HG03457 (cell line): Measurements from ENCODE around the gene IFI44.

ENCODE experiments used
- ATAC-seq: cut with Tn5 transposase; IDR thresholded peaks from one replicate; pipeline ENCODE4 v1.9.1; 2021; ENCODE audit warnings: moderate number of reproducible peaks; ENCODE audit not compliant: unreplicated experiment

Gene IFI44, protein sequence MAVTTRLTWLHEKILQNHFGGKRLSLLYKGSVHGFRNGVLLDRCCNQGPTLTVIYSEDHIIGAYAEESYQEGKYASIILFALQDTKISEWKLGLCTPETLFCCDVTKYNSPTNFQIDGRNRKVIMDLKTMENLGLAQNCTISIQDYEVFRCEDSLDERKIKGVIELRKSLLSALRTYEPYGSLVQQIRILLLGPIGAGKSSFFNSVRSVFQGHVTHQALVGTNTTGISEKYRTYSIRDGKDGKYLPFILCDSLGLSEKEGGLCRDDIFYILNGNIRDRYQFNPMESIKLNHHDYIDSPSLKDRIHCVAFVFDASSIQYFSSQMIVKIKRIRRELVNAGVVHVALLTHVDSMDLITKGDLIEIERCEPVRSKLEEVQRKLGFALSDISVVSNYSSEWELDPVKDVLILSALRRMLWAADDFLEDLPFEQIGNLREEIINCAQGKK

DNA sequence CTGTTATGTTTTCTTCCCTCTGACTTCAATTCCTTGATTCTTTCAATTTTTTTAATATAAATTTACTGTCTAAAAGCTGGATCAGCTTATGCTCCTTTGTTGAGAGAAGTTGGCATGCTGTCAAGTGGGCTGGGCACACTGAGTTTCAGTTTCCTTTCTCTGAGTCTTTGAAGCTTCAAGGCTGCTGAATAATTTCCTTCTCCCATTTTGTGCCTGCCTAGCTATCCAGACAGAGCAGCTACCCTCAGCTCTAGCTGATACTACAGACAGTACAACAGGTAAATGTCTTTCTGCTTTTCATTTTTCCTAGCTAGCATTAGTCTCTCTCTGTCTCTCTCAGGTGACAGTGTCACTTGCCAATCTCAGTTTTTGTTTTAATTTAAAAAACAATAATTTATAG is at the start of gene IFI44:
TSS of gene IFI44 (plus strand) at position 204 of the 400 bp plus-strand sequence. CDS start 365 bp downstream, outside the sequence.
- peak; percentile 87 for ATAC-seq

DNA sequence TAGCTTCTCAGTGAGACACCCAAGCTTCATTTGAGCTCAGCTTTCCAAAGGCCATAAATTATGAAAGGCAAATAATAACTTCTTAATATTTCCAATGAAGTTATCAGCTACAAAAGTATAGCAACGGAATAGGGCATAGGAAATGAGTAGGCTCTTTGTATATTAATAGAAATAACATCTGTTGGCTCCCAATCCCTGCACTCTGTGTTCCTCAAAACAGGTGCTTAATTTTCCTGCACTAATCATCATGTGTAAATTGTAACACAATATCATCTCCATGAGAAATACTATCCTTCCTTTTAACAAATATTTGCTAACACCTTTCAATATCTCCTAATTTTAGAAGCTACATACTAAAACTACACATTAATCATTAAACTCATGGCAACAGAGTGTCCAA is 48.6 kb upstream of the IFI44 start:
- ATAC-seq: no peak

DNA sequence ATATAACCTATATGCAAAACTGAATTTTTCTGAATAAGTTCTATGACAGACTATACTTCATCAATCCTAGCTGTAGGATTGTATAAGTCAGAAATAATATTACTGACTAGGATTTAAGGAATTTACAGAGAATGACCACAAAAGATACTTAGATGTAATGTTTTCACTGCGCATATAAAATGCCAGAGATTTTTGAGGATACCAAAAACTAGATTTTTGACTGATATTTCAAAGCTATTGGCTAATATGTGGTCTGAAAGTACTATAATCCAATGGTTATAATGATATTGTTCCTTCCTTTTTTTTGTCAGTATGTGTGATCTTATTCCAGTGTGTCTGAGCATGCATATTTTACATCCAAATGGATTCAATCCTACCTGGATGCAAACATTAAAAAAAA is 46.4 kb upstream of the IFI44 start:
- ATAC-seq: no peak

DNA sequence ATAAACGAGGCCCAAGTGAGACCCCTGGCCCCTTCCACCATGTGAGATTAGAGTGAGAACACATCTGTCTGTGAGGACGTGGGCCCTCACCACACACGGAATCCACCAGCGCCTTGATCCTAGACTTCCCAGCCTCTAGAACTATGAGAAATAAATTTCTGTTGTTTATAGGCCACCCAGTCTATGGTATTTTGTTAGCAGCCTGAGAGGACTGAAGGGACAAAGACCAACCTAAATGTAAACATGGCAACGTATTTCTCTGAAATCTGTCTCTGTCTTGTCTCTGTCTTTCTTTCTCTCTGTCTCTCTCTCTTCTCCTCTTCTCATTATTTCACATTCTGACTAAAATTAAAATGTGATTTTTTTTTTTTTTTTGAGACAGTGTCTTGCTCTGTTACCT is 45.0 kb upstream of the IFI44 start:
- ATAC-seq: no peak

DNA sequence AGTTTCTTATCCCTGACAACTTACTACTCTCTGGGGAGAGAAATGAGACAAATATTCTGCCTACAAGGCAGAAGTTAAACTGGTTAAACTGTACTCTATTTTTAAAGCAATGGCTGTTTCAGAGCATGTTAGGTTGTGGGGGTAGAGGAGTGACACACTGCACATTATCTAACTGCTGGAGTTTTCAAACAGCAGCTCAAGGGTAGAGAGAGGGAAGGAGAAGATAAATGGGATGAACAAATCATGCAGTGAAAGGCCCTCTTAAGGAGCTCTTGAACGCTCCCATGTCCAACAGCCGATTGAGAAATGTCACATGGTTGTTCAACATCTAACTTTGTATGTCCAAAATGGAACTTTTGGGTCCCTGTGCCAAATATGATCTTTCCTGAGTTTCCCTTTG is 43.4 kb upstream of the IFI44 start:
- ATAC-seq: no peak

DNA sequence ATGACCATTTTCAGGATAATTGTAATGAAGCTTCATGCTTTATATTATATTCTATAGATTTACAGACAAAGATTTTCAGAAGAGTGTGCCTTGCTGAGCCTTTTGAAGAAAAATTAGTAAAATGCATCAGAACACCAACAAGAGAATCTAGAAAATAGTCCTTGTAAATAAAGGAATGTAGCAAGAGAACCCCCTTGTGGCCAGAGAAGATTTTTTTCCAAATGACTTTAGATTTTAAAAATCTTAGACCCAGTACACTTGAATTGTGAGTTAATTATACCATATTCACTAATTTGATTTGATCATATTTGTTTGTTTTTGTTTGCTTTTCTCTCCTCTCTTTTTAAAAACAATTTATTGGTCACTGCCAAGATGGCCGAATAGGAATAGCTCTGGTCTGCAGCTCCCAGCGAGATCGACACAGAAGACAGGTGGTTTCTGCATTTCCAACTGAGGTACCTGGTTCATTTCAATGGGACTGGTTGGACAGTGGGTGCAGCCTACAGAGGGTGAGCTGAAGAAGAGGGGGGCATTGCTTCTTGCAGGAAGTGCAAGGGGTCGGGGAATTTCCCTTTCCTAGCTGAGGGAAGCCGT is 42.2 kb upstream of the IFI44 start:
- no peak for ATAC-seq

DNA sequence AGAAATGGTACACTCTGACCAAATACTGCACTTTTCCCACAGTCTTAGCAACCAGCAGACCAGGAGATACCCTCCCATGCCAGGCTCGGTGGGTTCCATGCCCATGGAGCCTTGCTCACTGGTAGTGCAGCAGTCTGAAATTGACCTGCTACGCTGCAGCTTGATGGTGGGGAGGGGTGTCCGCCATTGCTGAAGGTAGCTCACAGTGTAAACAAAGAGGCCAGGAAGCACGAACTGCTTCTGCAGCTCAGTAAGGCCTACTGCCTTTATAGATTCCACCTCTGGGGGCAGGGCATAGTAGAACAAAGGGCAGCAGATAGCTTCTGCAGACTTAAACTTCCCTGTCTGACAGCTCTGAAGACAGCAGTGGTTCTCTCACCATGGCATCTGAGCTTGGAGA is 41.7 kb upstream of the IFI44 start:
- ATAC-seq: no peak

DNA sequence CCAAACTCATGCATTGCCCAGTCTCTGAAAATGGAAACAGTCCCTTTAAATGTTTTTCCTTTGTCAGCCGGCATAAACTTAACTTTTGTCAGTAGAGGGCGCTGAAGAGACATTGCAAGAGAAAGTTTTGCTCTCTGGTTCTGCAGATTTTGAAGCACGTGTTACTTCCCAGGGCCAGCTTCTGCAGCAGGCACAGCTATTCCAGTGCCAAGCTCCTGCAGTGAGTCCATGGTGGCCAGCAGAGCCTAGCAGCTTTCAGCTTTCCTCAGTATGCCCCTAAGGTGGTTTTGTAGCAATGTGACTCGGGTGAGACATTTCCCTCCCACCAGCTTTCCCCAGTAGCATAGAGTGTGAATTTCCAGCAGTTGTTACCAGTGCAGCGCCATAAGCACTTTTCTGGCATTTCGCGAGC is 32.0 kb upstream of the IFI44 start:
- peak; percentile 45 for ATAC-seq

DNA sequence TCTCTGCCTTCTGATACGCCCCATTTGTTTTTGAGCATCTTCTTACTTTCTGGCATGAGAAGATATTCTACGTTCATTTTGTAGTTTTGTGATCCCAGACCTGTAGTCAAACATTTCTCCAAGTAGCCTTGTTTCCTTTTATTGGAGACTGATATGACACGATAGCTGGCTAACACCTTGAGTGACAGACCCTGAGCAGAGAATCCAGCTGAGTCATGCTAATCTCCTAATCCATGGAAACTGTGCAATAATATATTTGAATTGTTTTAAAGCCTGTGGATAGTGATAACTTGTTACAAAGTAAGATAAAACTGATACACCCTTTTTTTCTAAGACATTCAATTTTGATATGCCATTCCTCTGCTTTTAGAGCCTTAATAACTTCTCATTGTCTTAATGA is 30.6 kb upstream of the IFI44 start:
- no peak for ATAC-seq

DNA sequence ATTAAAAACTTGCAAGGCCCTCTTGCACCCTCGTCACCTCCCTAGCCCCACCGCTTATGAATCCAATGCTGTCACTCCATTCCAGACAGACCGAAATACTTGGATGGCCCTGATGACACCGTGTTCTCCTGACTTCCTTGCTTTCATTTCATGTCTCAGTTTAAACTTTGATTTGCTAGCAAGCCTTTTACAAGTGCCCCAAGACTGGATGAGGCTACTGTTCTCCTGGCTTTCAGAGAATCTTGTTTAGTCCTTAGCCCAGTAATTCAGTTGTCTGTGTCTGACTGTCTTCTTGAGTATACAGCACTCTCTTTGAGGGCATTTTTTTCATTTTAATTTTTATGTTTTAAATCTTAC is 30.2 kb upstream of the IFI44 start:
- no peak for ATAC-seq

DNA sequence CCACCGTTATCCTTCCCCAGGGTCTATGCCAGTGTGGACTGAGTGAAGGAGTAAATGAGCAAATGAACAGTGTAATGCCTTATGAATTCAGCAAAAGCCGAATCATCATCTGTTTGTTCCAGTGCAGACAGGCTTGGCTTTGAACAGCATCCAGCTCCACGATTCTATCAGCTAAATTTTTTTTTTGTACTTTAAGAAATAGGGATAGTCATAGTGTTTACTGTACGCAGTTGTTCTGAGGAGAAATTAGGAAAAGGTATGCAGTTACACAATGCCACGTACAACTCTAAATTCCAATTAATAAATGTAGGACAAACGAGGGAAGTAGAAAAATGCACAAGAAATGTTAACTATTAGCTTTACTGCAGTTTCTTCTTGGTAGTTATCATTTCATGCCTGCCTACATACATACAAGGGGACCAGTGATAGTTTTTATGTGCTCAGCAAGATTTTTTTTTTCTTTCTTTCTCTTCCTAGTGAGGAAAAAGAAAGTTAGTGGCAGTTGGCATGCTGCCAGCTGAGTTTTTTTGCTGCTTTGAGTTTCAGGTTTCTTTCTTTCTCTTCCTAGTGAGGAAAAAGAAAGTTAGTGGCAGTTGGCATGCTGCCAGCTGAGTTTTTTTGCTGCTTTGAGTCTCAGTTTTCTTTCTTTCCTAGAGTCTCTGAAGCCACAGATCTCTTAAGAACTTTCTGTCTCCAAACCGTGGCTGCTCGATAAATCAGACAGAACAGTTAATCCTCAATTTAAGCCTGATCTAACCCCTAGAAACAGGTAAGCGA is 29.6 kb upstream of the IFI44 start, which contains the start of gene IFI44L:
TSS of gene IFI44L (plus strand) at position 646 of the 777 bp plus-strand sequence. CDS start 7,468 bp downstream, outside the sequence.
- ATAC-seq: peak; percentile 27

DNA sequence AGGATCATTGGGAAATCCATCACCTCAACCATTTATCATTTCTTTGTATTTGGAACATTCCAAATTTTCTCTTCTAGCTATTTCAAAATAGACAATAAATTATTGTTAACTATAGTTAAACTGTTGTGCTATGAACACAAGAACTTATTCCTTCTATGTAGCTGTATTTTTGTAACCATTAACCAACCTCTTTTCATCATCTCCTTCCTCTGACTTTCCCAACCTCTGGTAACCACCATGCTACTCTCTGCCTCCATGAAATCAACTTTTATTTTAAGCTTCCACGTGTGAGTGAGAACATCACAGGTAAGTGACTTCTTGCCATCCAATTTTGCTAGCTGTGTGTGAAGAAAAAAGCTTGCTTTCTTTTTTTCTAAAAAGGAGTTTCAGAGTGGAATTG is 29.0 kb upstream of the IFI44 start:
- no peak for ATAC-seq

DNA sequence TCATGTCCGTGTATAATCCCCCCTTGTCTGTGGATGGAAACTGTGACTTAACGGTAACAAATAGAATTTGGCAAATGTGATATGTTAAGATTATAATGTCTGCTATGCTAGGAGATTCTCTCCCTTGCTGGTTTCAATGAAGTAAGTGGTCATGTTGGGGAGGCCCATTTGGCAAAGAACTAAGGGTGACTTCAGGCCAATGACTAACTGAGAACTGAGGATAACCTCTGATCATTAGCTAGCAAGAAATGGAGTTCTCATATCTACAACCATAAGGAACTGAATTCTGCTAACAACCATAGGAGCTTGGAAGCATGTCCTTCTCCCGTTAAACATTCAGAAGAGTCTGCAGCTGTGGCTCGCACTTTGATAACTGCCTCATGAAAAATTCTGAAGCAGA is 27.1 kb upstream of the IFI44 start:
- ATAC-seq: no peak

DNA sequence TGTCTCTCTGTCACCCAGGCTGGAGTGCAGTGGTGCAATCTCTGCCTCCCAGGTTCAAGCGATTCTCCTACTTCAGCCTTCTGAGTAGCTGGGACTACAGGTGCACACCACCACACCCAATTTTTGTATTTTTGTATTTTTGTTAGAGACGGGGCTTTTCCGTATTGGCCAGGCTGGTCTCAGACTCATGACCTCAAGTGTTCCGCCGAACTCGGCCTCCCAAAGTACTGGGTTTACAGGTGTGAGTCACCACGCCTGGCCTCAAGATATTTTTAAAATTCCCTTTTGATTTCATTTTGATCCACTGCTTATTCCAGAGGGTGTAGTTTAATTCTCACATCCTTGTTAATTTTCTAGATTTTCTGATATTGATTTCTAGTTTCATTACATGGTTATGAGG is 25.6 kb upstream of the IFI44 start:
- ATAC-seq: no peak

DNA sequence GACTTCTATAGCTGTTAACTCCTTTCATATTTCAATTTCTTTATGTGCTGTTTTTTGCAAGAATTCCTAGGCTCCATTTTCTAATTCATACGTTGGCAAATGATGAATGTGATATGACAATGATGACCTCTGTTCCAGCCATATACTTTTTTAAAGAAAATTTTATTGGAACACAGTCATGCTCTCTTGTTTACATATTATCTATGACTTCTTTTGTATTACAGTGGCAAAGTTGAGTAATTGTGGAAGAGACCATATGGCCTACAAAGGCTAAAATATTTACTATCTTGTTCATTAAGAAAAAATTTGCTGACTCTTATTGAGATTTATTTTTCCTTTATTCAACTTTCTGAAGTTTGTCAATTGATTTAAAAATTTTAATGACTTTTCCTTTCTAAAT is 22.3 kb upstream of the IFI44 start:
- no peak for ATAC-seq

DNA sequence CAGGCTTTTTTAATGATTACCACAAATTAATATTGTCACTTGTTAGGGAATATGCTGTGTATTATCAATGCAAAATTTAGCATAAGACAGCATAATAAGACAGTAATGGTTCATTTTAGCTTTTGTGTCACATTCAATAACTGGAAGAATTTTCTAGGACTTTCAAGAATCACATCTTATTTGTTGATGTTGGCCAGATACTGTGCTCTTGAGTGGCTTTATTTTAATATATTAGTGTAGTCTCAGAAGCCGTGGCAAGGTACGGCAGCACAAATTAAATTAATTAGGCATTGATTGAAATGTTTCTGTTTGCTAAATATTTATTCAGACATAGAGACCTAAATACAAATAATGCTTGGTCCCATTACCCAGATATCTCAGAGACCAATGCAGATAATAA is 19.0 kb upstream of the IFI44 start:
- no peak for ATAC-seq

DNA sequence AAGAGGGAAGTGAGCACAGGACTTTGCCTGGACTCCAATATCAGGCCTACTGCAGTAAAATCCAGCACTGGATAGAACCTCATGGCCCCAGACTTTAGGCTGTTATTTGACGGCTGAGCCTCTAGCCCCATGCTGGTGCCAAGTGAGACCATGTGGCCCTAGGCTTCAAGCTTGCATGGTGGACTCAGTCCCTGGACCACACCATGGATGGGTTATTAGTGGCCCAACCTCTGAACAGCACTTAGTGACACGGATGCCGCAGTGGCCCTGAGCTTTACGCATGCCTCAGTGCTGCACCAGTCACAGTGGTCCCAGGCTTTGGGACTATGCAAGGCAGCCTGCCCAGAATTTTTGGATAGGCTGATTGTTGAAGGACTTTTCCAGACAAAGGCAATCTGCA is 16.4 kb upstream of the IFI44 start:
- ATAC-seq: no peak

DNA sequence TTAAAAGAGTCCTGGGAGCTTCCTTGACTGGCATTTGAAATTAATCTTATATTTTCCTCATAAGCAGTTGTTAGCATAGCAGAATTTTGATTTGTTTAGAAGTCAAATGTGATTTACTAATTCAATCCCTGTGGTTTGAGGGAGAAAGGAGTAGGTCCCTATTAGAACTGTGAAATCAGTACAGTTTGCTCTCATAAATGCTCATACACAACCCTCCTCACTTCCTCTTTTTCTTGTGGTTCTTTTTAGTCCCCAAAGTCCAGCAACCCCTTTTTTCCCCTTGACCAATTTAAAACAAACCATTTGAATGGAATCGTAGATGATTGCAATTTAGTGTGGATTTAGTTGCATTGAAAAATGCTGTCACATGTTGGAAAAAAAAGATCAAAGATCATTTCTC is 9.2 kb upstream of the IFI44 start:
- peak; percentile 59 for ATAC-seq

DNA sequence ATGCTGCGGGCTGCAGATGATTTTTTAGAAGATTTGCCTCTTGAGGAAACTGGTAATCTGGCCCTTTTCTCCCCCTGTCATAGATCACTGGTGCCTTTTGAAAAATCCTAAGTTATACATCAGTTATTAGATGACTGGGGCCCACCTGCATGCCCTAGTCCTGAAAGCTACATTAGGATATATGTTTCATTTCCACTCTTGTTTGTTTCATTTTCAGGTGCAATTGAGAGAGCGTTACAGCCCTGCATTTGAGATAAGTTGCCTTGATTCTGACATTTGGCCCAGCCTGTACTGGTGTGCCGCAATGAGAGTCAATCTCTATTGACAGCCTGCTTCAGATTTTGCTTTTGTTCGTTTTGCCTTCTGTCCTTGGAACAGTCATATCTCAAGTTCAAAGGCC is 8.1 kb upstream of the IFI44 start:
- ATAC-seq: no peak

DNA sequence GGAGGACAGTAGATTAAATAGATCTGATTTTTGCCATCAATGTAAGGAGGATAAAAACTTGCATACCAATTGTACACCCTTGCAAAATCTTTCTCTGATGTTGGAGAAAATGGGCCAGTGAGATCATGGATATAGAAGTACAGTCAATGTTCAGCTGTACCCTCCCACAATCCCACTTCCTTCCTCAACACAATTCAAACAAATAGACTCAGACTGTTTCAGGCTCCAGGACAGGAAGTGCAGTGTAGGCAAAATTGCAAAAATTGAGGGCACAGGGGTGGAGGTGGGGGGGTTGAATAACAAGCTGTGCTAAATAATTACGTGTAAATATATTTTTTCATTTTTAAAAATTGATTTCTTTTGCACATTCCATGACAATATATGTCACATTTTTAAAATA is 3.9 kb upstream of the IFI44 start:
- no peak for ATAC-seq

DNA sequence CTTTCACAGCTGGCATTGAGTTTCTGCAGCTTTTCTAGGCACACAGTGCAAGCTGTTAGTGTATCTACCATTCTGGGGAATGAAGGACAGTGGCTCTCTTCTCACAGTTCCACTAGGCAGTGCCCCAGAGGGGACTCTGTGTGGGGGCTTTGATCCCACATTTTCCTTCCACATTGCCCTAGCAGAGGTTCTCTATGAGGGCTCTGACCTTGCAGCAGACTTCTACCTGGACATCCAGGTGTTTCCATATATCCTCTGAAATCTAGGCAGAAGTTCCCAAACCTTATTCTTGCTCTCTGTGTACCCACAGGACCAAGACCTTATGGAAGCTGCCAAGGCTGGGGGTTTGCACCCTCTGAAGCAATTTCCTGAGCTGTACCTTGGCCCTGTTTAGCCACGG is 2.4 kb upstream of the IFI44 start:
- no peak for ATAC-seq

DNA sequence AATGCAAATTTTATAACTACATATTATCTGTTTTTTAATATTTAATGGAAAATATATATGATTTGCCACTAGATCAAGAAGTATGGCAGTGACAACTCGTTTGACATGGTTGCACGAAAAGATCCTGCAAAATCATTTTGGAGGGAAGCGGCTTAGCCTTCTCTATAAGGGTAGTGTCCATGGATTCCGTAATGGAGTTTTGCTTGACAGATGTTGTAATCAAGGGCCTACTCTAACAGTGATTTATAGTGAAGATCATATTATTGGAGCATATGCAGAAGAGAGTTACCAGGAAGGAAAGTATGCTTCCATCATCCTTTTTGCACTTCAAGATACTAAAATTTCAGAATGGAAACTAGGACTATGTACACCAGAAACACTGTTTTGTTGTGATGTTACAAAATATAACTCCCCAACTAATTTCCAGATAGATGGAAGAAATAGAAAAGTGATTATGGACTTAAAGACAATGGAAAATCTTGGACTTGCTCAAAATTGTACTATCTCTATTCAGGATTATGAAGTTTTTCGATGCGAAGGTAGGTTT is 556 bp downstream of the IFI44 start:
- no peak for ATAC-seq
